Liver (tissue), 9 donors: ENCODE measurements around the gene PYCR2. TPM values are rescaled to one million over a fixed set of nuclear protein-coding genes. Genes with fewer than 3 reads are reported as not detected.

Source experiments
- DNase-seq: peaks from one replicate; pipeline ENCODE4 v3.0.0-alpha.2; 2017; ENCODE audit warnings: low spot score
- H3K27ac ChIP-seq, 2 donors: one replicate each; pipeline ENCODE4 v1.7.0; 2013; ENCODE audit warnings: inconsistent platforms in 2 of 2, low read length in 2 of 2, control low read depth in 1 of 2, low read depth in 1 of 2, mild to moderate bottlenecking in 1 of 2
- H3K27me3 ChIP-seq, 4 donors: one replicate each; pipeline versions ENCODE4 v1.6.1 to v1.7.0; 2013; ENCODE audit warnings: low read length in 3 of 4, inconsistent platforms in 1 of 4, mild to moderate bottlenecking in 1 of 4, moderate library complexity in 1 of 4; ENCODE audit not compliant: control insufficient read depth in 4 of 4, insufficient read depth in 4 of 4
- H3K36me3 ChIP-seq, 4 donors: one replicate each; pipeline versions ENCODE4 v1.6.1 to v1.7.0; 2013; ENCODE audit warnings: low read length in 3 of 4, mild to moderate bottlenecking in 3 of 4, low read depth in 1 of 4, moderate library complexity in 1 of 4; ENCODE audit not compliant: control insufficient read depth in 4 of 4, insufficient read depth in 3 of 4
- H3K4me1 ChIP-seq, 4 donors: one replicate each; pipeline versions ENCODE4 v1.6.1 to v1.7.0; 2013; ENCODE audit warnings: low read length in 3 of 4, mild to moderate bottlenecking in 3 of 4, moderate library complexity in 1 of 4; ENCODE audit not compliant: control insufficient read depth in 4 of 4, insufficient read depth in 4 of 4
- H3K4me3 ChIP-seq, 3 donors: one replicate each; pipeline versions ENCODE4 v1.6.1 to v1.7.0; 2013; ENCODE audit warnings: low read length in 3 of 3, control low read depth in 1 of 3, low read depth in 1 of 3, mild to moderate bottlenecking in 1 of 3
- H3K9ac ChIP-seq, 2 donors: one replicate each; pipeline ENCODE4 v1.7.0; 2013; ENCODE audit warnings: low read length in 2 of 2, mild to moderate bottlenecking in 2 of 2, moderate library complexity in 2 of 2, control low read depth in 1 of 2, low read depth in 1 of 2
- H3K9me3 ChIP-seq, 4 donors: one replicate each; pipeline versions ENCODE4 v1.6.1 to v1.7.0; 2013; ENCODE audit warnings: low read length in 3 of 4; ENCODE audit not compliant: control insufficient read depth in 4 of 4
- EGR1 ChIP-seq, 2 donors: IDR thresholded peaks; 2 replicates each; pipeline ENCODE4 v1.6.1; 2016 to 2018; ENCODE audit warnings: antibody characterized with exemption in 2 of 2, low read depth in 2 of 2
- FOXA1 ChIP-seq: IDR thresholded peaks from 2 replicates; pipeline ENCODE4 v1.6.1; 2016; ENCODE audit warnings: antibody characterized with exemption
- FOXA2 ChIP-seq: IDR thresholded peaks from 2 replicates; pipeline ENCODE4 v1.6.1; 2016; ENCODE audit warnings: antibody characterized with exemption
- GABPA ChIP-seq, 2 donors: IDR thresholded peaks in 1 of 2; conservative IDR thresholded peaks in 1 of 2; 2 replicates each; pipeline ENCODE4 v1.6.1; 2016; ENCODE audit warnings: antibody characterized with exemption in 2 of 2, mild to moderate bottlenecking in 1 of 2, moderate library complexity in 1 of 2
- HNF4A ChIP-seq, 2 donors: conservative IDR thresholded peaks; 2 replicates each; pipeline ENCODE4 v1.6.1; 2016; ENCODE audit warnings: antibody characterized with exemption in 2 of 2, mild to moderate bottlenecking in 2 of 2
- HNF4G ChIP-seq: IDR thresholded peaks from 2 replicates; pipeline ENCODE4 v1.6.1; 2016; ENCODE audit warnings: antibody characterized with exemption
- JUND ChIP-seq, 2 donors: IDR thresholded peaks; 2 replicates each; pipeline ENCODE4 v1.6.1; 2016; ENCODE audit warnings: antibody characterized with exemption in 2 of 2
- NR2F2 ChIP-seq: IDR thresholded peaks from 2 replicates; pipeline ENCODE4 v1.6.1; 2016; ENCODE audit warnings: antibody characterized with exemption
- RAD21 ChIP-seq, 2 donors: IDR thresholded peaks; 2 replicates each; pipeline ENCODE4 v1.6.1; 2016; ENCODE audit warnings: antibody characterized with exemption in 2 of 2, mild to moderate bottlenecking in 2 of 2
- RXRA ChIP-seq, 2 donors: IDR thresholded peaks; 2 replicates each; pipeline ENCODE4 v1.6.1; 2017 to 2018; ENCODE audit warnings: antibody characterized with exemption in 2 of 2, mild to moderate bottlenecking in 1 of 2
- SP1 ChIP-seq: IDR thresholded peaks from 2 replicates; pipeline ENCODE4 v1.6.1; 2018; ENCODE audit warnings: antibody characterized with exemption, mild to moderate bottlenecking
- TAF1 ChIP-seq: conservative IDR thresholded peaks from 2 replicates; pipeline ENCODE4 v1.6.1; 2016; ENCODE audit warnings: antibody characterized with exemption, mild to moderate bottlenecking
- YY1 ChIP-seq: IDR thresholded peaks from 2 replicates; pipeline ENCODE4 v1.6.1; 2016; ENCODE audit warnings: antibody characterized with exemption, mild to moderate bottlenecking
- WGBS: extraction: QIAGEN DNeasy Blood & Tissue Kit; methylation state at CpG from one replicate; pipeline ENCODE4 v1.1.7; 2013; 5-methylcytosine and 5-hydroxymethylcytosine counted together
- polyA plus RNA-seq, 2 donors: library from polyadenylated mRNA; stranded (reverse) in 1 of 2; unstranded in 1 of 2; fragments of 200-250 nt in 1 of 2; fragments of >200 nt in 1 of 2; fragmentation: Nextera tagmentation in 1 of 2; extraction: Ambion mirVana in 1 of 2; gene quantifications; one replicate each; pipeline versions ENCODE4 v1.2.1 to v1.2.3, GENCODE V29; 2013 to 2015
- total RNA-seq, 2 donors: library from RNA; depleted of rRNA; stranded (reverse); fragments of >200 nt; gene quantifications; one replicate each; pipeline ENCODE4 v1.2.3, GENCODE V29; 2014
- TF ChIP-seq, protein P1 (sequence below): IDR thresholded peaks from 2 replicates; pipeline ENCODE4 v1.6.1; 2016; ENCODE audit warnings: antibody characterized with exemption, mild to moderate bottlenecking
- TF ChIP-seq, protein P2 (sequence below): IDR thresholded peaks from 2 replicates; pipeline ENCODE4 v1.6.1; 2016; ENCODE audit warnings: antibody characterized with exemption
- TF ChIP-seq, protein P3 (sequence below): IDR thresholded peaks from 2 replicates; pipeline ENCODE4 v1.6.1; 2016; ENCODE audit warnings: antibody characterized with exemption
- donor health status: healthy.
- donor health status: healthy.
- donor health status: healthy.
- donor health status: healthy.
- donor health status: healthy.

Gene PYCR2
- total and polyA plus RNA-seq, 4 donors, result 16.8 to 41.0 (median 33.0) TPM

DNA sequence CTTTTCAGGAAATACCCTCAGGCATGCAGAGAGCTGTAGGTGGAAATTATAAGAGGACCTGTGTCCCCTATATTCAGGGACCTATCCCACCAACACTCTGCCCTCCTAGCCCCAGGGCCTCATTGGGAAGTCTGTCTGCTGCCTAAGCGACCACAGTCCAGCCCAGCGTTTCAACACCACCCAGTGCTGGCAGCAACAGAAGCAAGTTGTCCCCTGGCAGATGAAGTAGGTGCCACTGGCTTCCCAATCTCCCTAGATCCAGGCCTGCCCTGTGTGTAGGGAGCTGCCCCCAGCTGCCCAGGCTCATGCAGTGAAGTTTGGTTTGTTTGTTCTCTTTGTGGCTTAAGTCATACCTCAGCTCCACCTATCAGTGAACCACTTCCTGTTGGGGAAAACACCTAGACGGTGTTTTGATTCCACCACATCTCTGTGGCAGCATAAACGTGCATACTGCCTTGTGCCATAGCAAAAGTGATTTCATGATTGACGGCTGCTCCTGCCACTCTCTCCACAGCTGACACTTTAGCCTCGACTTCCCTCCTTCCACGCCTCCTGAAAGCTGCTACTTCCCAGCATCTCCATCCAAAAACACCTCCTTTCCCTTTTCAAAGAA lies 27.0 kb downstream of the PYCR2 start:
- H3K4me3 ChIP-seq, result no peak overlapping the region
- peak overlapping the region in 1 of 2 donors; percentile 2 for H3K9ac ChIP-seq
- TF ChIP-seq FOXA2 (peak; percentile 60), SP1 (peak; percentile 84), TAF1 (no peak), YY1 (peak; percentile 41), EGR1 (IDR thresholded peaks at IDR 0.05; ENCODE audit: low read depth in 2 of 2) (no peak), RAD21 (IDR thresholded peaks at IDR 0.05) (peak; percentile 60), JUND (IDR thresholded peaks at IDR 0.05) (peak in 1 of 2 donors; percentile 35), GABPA (IDR thresholded peaks at IDR 0.05 in 1 of 2, conservative IDR thresholded peaks at IDR 0.05 in 1 of 2) (peak in 1 of 2 donors; percentile 47), RXRA (IDR thresholded peaks at IDR 0.05) (peak; percentile 47 to 81), HNF4A (conservative IDR thresholded peaks at IDR 0.05) (peak; percentile 68 to 77)
- TF ChIP-seq, protein P1, sequence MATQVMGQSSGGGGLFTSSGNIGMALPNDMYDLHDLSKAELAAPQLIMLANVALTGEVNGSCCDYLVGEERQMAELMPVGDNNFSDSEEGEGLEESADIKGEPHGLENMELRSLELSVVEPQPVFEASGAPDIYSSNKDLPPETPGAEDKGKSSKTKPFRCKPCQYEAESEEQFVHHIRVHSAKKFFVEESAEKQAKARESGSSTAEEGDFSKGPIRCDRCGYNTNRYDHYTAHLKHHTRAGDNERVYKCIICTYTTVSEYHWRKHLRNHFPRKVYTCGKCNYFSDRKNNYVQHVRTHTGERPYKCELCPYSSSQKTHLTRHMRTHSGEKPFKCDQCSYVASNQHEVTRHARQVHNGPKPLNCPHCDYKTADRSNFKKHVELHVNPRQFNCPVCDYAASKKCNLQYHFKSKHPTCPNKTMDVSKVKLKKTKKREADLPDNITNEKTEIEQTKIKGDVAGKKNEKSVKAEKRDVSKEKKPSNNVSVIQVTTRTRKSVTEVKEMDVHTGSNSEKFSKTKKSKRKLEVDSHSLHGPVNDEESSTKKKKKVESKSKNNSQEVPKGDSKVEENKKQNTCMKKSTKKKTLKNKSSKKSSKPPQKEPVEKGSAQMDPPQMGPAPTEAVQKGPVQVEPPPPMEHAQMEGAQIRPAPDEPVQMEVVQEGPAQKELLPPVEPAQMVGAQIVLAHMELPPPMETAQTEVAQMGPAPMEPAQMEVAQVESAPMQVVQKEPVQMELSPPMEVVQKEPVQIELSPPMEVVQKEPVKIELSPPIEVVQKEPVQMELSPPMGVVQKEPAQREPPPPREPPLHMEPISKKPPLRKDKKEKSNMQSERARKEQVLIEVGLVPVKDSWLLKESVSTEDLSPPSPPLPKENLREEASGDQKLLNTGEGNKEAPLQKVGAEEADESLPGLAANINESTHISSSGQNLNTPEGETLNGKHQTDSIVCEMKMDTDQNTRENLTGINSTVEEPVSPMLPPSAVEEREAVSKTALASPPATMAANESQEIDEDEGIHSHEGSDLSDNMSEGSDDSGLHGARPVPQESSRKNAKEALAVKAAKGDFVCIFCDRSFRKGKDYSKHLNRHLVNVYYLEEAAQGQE, result peak; percentile 73
- TF ChIP-seq, protein P2, sequence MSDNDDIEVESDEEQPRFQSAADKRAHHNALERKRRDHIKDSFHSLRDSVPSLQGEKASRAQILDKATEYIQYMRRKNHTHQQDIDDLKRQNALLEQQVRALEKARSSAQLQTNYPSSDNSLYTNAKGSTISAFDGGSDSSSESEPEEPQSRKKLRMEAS, result no peak
- TF ChIP-seq, protein P3, sequence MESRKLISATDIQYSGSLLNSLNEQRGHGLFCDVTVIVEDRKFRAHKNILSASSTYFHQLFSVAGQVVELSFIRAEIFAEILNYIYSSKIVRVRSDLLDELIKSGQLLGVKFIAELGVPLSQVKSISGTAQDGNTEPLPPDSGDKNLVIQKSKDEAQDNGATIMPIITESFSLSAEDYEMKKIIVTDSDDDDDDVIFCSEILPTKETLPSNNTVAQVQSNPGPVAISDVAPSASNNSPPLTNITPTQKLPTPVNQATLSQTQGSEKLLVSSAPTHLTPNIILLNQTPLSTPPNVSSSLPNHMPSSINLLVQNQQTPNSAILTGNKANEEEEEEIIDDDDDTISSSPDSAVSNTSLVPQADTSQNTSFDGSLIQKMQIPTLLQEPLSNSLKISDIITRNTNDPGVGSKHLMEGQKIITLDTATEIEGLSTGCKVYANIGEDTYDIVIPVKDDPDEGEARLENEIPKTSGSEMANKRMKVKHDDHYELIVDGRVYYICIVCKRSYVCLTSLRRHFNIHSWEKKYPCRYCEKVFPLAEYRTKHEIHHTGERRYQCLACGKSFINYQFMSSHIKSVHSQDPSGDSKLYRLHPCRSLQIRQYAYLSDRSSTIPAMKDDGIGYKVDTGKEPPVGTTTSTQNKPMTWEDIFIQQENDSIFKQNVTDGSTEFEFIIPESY, result no peak
- no peaks in the 10 kb centered on the region for H3K9me3 ChIP-seq
- no peaks in the 10 kb centered on the region for H3K36me3 ChIP-seq
- H3K4me1 ChIP-seq, result peaks cover 2 to 10% (median 6%) of the 10 kb centered on the region in 4 donors
- WGBS, result 29% methylated on average over 7 of the region's 7 CpGs
- no peaks in the 10 kb centered on the region for H3K27me3 ChIP-seq
- DNase-seq, result no peak
- peak overlapping the region; percentile 19 to 72 for H3K27ac ChIP-seq

GRCh38 chr1:225896494-225896893 lies 27.6 kb downstream of the PYCR2 start:
- peak overlapping the region; percentile 19 to 72 for H3K27ac ChIP-seq
- 66% methylated on average over 5 of the region's 5 CpGs for WGBS

More at GRCh38 chr1:225896494-225896893, 27.6 kb downstream of the PYCR2 start:
- Histone ChIP-seq H3K9me3 (no peaks in the 10 kb centered on the region), H3K4me3 (no peak overlapping the region), H3K36me3 (no peaks in the 10 kb centered on the region), H3K4me1 (peaks cover 2 to 10% (median 7%) of the 10 kb centered on the region in 4 donors), H3K9ac (peak overlapping the region in 1 of 2 donors; percentile 2), H3K27me3 (no peaks in the 10 kb centered on the region)
- no peak for DNase-seq
- TF ChIP-seq, protein P1, result no peak
- TF ChIP-seq NR2F2 (no peak), HNF4G (no peak), FOXA1 (no peak)
- TF ChIP-seq, protein P2, result no peak
